ENCODE measurements around the gene ZC3H10.

DNA sequence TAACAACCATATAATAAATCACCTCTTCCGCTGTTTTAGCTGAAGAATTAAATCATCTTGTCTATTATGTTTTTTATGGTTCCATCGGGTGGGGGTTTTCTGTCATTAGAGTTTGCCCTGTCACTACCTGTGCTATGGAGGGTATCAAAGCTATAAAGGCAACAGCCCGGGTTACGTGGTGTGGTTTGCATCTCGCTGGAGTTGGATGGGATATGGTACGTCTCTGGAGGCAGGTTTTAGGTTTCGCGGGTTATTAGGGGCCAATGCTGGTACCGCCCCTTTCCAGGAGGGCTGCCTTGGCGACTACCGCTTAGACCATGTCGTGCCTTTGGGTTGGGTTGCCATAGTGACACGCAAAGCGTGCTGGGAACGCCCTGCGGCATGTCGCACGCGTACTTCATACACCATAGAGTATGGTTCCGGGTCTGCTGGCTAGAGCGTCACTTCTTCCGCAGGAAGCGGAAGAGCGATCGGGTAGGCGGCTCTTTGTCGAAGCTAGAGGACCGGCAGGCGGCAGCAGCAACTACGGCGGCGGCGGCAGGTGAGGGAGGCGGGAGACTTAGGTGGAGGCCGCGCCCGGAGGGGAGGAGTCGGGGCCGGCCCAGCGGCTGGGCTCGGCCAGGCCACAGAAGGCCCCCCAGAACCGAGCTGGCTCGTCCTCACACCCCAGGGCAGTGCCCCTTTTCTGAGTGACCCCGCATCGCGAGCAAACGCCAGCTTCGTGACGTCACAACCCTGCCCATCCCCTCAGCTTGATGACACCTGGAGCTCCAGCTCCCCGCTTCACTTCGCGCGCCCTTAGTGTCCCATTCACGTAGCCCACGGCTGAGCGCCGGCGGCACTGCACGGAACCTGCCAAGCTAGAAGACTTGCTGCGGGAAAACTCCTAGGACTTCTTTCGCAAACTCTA is at the start of gene ZC3H10:
- peak; percentile 100 for TF ChIP-seq POLR2A (IDR thresholded peaks at IDR 0.05; ENCODE audit: low read depth, low read length)
- TF ChIP-seq EZH2 (IDR thresholded peaks at IDR 0.05; ENCODE audit: borderline replicate concordance, low read depth, low read length, severe bottlenecking), result no peak

Measured in endothelial cell of umbilical vein (primary cell).